GM12878 (cell line): Measurements from ENCODE around the gene LANCL2. TPM values are rescaled to one million over a fixed set of nuclear protein-coding genes. Genes with fewer than 3 reads are reported as not detected.
"Not testable (repeated sequence)": the region's sequence is repeated elsewhere in the genome, so short reads cannot be mapped to it uniquely, and the experiment has no call there.

ENCODE experiments used
- ATAC-seq: fragments of 200-7000 bp; cut with Tn5 transposase; 3 replicates; pipeline ENCODE4 v1.9.1; 2020; ENCODE audit warnings: mild to moderate bottlenecking, moderate library complexity
- BruUV-seq: library from RNA; stranded (reverse); fragments of 400-500 nt; replicated peaks from 2 replicates; lab custom pipeline; 2021; lab: Mats Ljungman, UMichigan
- CTCF ChIA-PET: fragments of 300-600 bp; sonication (Branson Sonifier 250); formaldehyde crosslinking; extraction: SDS; loops from one replicate; lab custom pipeline; 2021; ENCODE audit warnings: inconsistent platforms; lab: Yijun Ruan, JAX
- POLR2A ChIA-PET: fragments of 350-600 bp; formaldehyde crosslinking; extraction: SDS; loops from one replicate; lab custom pipeline; 2021; ENCODE audit warnings: inconsistent platforms; lab: Charles Lee
- RAD21 ChIA-PET: fragments of 300-600 bp; sonication (Branson Sonifier 250); formaldehyde crosslinking; loops from one replicate; lab custom pipeline; 2023; ENCODE audit warnings: antibody characterized with exemption; ENCODE audit not compliant: unreplicated experiment; lab: Charles Lee
- SMC1A ChIA-PET: fragments of 300-600 bp; sonication (Branson Sonifier 250); formaldehyde crosslinking; loops from one replicate; lab custom pipeline; 2023; ENCODE audit not compliant: unreplicated experiment, uncharacterized antibody; lab: Charles Lee
- DNase-seq: peaks from one replicate; pipeline ENCODE4 v3.0.0-alpha.2; 2011; ENCODE audit warnings: low read depth, low spot score
- FAIRE-seq: peaks from 3 replicates; lab custom pipeline; 2011; peaks lifted over from hg19 to GRCh38; lab: Jason Lieb, UNC
- H2AFZ ChIP-seq: 2 replicates; pipeline ENCODE4 v1.6.0; 2011; ENCODE audit warnings: low read depth, low read length, control low read depth; ENCODE audit not compliant: control insufficient read depth
- H3K27ac ChIP-seq: 2 replicates; pipeline ENCODE4 v1.5.1; 2011; ENCODE audit warnings: control low read depth; ENCODE audit not compliant: control insufficient read depth, insufficient read depth
- H3K27me3 ChIP-seq, 2 experiments: replicated peaks in 1 of 2; 2 replicates each; pipeline versions ENCODE4 v1.6.0 to v1.6.1; 2011; ENCODE audit warnings: low read length in 1 of 2; ENCODE audit not compliant: control insufficient read depth in 2 of 2, insufficient read depth in 2 of 2
- H3K36me3 ChIP-seq, 2 experiments: 2 replicates each; pipeline ENCODE4 v1.5.1; 2011; ENCODE audit warnings: low read length in 1 of 2; ENCODE audit not compliant: control insufficient read depth in 2 of 2, insufficient read depth in 2 of 2
- H3K4me1 ChIP-seq: 2 replicates; pipeline ENCODE4 v1.6.1; 2011; ENCODE audit warnings: mild to moderate bottlenecking, low read length, moderate library complexity, mixed read lengths; ENCODE audit not compliant: control insufficient read depth, insufficient read depth
- H3K4me2 ChIP-seq: 2 replicates; pipeline ENCODE4 v1.6.0; 2011; ENCODE audit warnings: control low read depth; ENCODE audit not compliant: control insufficient read depth, insufficient read depth
- H3K4me3 ChIP-seq: fragments of 200-600 bp; sonication (generic); 2 replicates; pipeline ENCODE4 v1.5.1; 2016
- H3K79me2 ChIP-seq: 2 replicates; pipeline ENCODE4 v1.6.0; 2011; ENCODE audit warnings: low read length; ENCODE audit not compliant: control insufficient read depth, insufficient read depth
- H3K9ac ChIP-seq: 2 replicates; pipeline ENCODE4 v1.8.0; 2011; ENCODE audit warnings: low read length, control low read depth, mixed read lengths; ENCODE audit not compliant: control insufficient read depth, insufficient read depth
- H3K9me3 ChIP-seq: replicated peaks from 3 replicates; pipeline ENCODE4 v1.5.1; 2011; ENCODE audit warnings: mild to moderate bottlenecking, low read length; ENCODE audit not compliant: control insufficient read depth, insufficient read depth
- H4K20me1 ChIP-seq: 2 replicates; pipeline ENCODE4 v1.6.0; 2011; ENCODE audit not compliant: control insufficient read depth, insufficient read depth
- BACH1 ChIP-seq: fragments of 450-650 bp; IDR thresholded peaks from 2 replicates; pipeline ENCODE4 v1.6.1; 2017; ENCODE audit warnings: mild to moderate bottlenecking, borderline replicate concordance
- BMI1 ChIP-seq: fragments of 450-650 bp; IDR thresholded peaks from 2 replicates; pipeline ENCODE4 v1.6.1; 2016; ENCODE audit warnings: mild to moderate bottlenecking, moderate library complexity, borderline replicate concordance
- DPF2 ChIP-seq: fragments of 450-650 bp; IDR thresholded peaks from 2 replicates; pipeline ENCODE4 v1.6.1; 2017; ENCODE audit warnings: mild to moderate bottlenecking
- NKRF ChIP-seq: fragments of 450-650 bp; conservative IDR thresholded peaks from 2 replicates; pipeline ENCODE4 v1.6.1; 2017; ENCODE audit warnings: mild to moderate bottlenecking, moderate library complexity
- SMAD5 ChIP-seq: IDR thresholded peaks from 2 replicates; pipeline ENCODE4 v1.6.1; 2016; ENCODE audit warnings: antibody characterized with exemption, low read depth
- SUZ12 ChIP-seq: fragments of 200-600 bp; sonication (generic); IDR thresholded peaks from one replicate; pipeline ENCODE4 v1.6.1; 2018; ENCODE audit warnings: antibody characterized with exemption, mild to moderate bottlenecking; ENCODE audit not compliant: unreplicated experiment
- YBX1 ChIP-seq: fragments of 450-650 bp; IDR thresholded peaks from 2 replicates; pipeline ENCODE4 v1.6.1; 2016; ENCODE audit warnings: antibody characterized with exemption
- ZNF687 ChIP-seq: fragments of 450-650 bp; IDR thresholded peaks from 2 replicates; pipeline ENCODE4 v1.6.1; 2017; ENCODE audit warnings: mild to moderate bottlenecking, moderate library complexity
- WGBS: methylation state at CpG from one replicate; pipeline ENCODE4 v1.1.6; 2016; ENCODE audit warnings: low lambda C conversion rate; ENCODE audit not compliant: insufficient replicate concordance, insufficient coverage; ENCODE audit errors: missing lambda C conversion rate; 5-methylcytosine and 5-hydroxymethylcytosine counted together
- in situ Hi-C: fragments of 300-500 bp; cut with MboI; formaldehyde crosslinking; loops from 9 replicates; pipeline ENCODE4 v1.14.3; 2018; ENCODE audit warnings: mixed read lengths
- intact Hi-C: fragments of 100-400 bp; cut with micrococcal nuclease; formaldehyde crosslinking; loops from one replicate; pipeline ENCODE4 v1.14.2; 2022; ENCODE audit not compliant: unreplicated experiment
- polyA plus RNA-seq, 11 experiments: library from polyadenylated mRNA; depleted of rRNA in 4 of 11; unstranded in 6 of 11; stranded (reverse) in 5 of 11; fragments of >200 nt; fragmentation: Nextera tagmentation in 4 of 11; fragmentation: Illumina TruSeq in 1 of 11; extraction: Ambion mirVana in 4 of 11; extraction: Trizol in 1 of 11; gene quantifications; 1 replicate in 1 of 11; 2 replicates in 10 of 11; pipeline versions ENCODE4 v1.2.1 to v1.2.3, GENCODE V29; 2011 to 2016; ENCODE audit warnings: inconsistent platforms in 2 of 11, missing spikeins in 2 of 11, low read depth in 1 of 11
- total RNA-seq, 4 experiments: library from RNA; depleted of rRNA in 3 of 4; stranded (reverse); fragments of >200 nt in 3 of 4; fragmentation: Illumina TruSeq in 1 of 4; extraction: Trizol in 1 of 4; gene quantifications; 2 replicates each; pipeline versions ENCODE4 v1.2.1 to v1.2.3, GENCODE V29; 2013 to 2021

The LANCL2 gene
- total and polyA plus RNA-seq, 10 of the 15 experiments (the other 5 are each of a cell fraction or from before 2014, with no cell fraction given), result 8.1 to 28.6 (median 16.4) TPM

GRCh38 chr7:55397617-55398016 lies 32.5 kb downstream of the LANCL2 start (continued):
- TF ChIP-seq ZNF687, result no peak
- no peak for TF ChIP-seq SMAD5
- TF ChIP-seq YBX1, result no peak
- no peak for TF ChIP-seq DPF2
- TF ChIP-seq NKRF, result no peak

GRCh38 chr7:55400191-55400590 lies 35.1 kb downstream of the LANCL2 start:
- FAIRE-seq (no peak), ATAC-seq (no peak), DNase-seq (no peak)
- RAD21 ChIA-PET, result interaction anchor here (1.0 kb wide), 1 partner anchor 120 kb away, joined by 3 read pairs; no protein-coding TSS in a partner anchor
- Histone ChIP-seq H3K4me1 (no peaks in the 10 kb centered on the region), H4K20me1 (no peaks in the 10 kb centered on the region), H2AFZ (no peak overlapping the region), H3K4me3 (no peak overlapping the region), H3K27me3 (no peaks in the 10 kb centered on the region), H3K36me3 (peaks cover 0 to 2% of the 10 kb centered on the region in 2 experiments; a peak in 3 of 4 replicates), H3K9me3 (no peaks in the 10 kb centered on the region), H3K9ac (no peak overlapping the region), H3K4me2 (no peak overlapping the region), H3K79me2 (no peaks in the 10 kb centered on the region), H3K27ac (no peak overlapping the region)
- POLR2A ChIA-PET, result no interaction called here
- SMC1A ChIA-PET, result interaction anchor here (0.7 to 2.7 kb wide), 9 partner anchors 9 to 120 kb away, joined by 3 to 12 read pairs (median 3); no protein-coding TSS in a partner anchor
- no peak for TF ChIP-seq BACH1
- TF ChIP-seq SUZ12, result no peak
- no peak for TF ChIP-seq BMI1
- in situ Hi-C loops (loop anchor here (25.0 kb wide), 1 partner anchor 638 kb away; the partner anchor contains the start of gene SEC61G), intact Hi-C loops (no loop called here)
- no TSS peak for BruUV-seq
- CTCF ChIA-PET, result interaction anchor here (0.6 to 2.1 kb wide), 6 partner anchors 10 to 131 kb away, joined by 3 to 8 read pairs (median 4); no protein-coding TSS in a partner anchor
- 97% methylated on average over 2 of the region's 2 CpGs for WGBS

- H3K27me3 ChIP-seq, H3K27ac ChIP-seq, BruUV-seq, H3K4me1 ChIP-seq, DNase-seq, ATAC-seq, FAIRE-seq, H4K20me1 ChIP-seq, H2AFZ ChIP-seq, SMC1A ChIA-PET, RAD21 ChIA-PET, H3K36me3 ChIP-seq, POLR2A ChIA-PET, H3K9me3 ChIP-seq, H3K79me2 ChIP-seq, H3K4me2 ChIP-seq, intact Hi-C loops, H3K4me3 ChIP-seq, H3K9ac ChIP-seq, CTCF ChIA-PET: not testable (repeated sequence)
- no CpG with 5 or more reads among the region's 35 CpGs for WGBS
- in situ Hi-C loops, result loop anchor here (25.0 kb wide), 1 partner anchor 640 kb away; the partner anchor contains the start of gene SEC61G
Measured at GRCh38 chr7:55402506-55402905, 37.4 kb downstream of the LANCL2 start.
